WTC11 (cell line): Measurements from ENCODE around the gene FBXL16.

Experiments used
- CBFB ChIP-seq: sonication (generic); formaldehyde crosslinking; IDR thresholded peaks from 2 replicates; pipeline ENCODE4 v1.8.1; 2022; ENCODE audit warnings: mild to moderate bottlenecking, low read depth, missing genetic modification reagents
- CREB1 ChIP-seq: sonication (generic); formaldehyde crosslinking; IDR thresholded peaks from 2 replicates; pipeline ENCODE4 v1.8.0; 2023; ENCODE audit warnings: mild to moderate bottlenecking, missing genetic modification reagents
- ESRRA ChIP-seq: sonication (generic); formaldehyde crosslinking; IDR thresholded peaks from 2 replicates; pipeline ENCODE4 v1.8.1; 2022; ENCODE audit warnings: mild to moderate bottlenecking, missing genetic modification reagents, borderline replicate concordance
- FOXK1 ChIP-seq: sonication (generic); formaldehyde crosslinking; IDR thresholded peaks from 2 replicates; pipeline ENCODE4 v1.8.0; 2022; ENCODE audit warnings: mild to moderate bottlenecking, moderate library complexity, missing genetic modification reagents
- NR3C1 ChIP-seq: sonication (generic); formaldehyde crosslinking; conservative IDR thresholded peaks from 2 replicates; pipeline ENCODE4 v1.8.1; 2023; ENCODE audit warnings: low read depth, mild to moderate bottlenecking, missing genetic modification reagents
- SMAD4 ChIP-seq: sonication (generic); formaldehyde crosslinking; IDR thresholded peaks from 2 replicates; pipeline ENCODE4 v1.8.0; 2022; ENCODE audit warnings: mild to moderate bottlenecking, missing genetic modification reagents
- SP1 ChIP-seq: sonication (generic); formaldehyde crosslinking; conservative IDR thresholded peaks from 2 replicates; pipeline ENCODE4 v1.8.1; 2022; ENCODE audit warnings: missing genetic modification reagents
- TCF7 ChIP-seq: sonication (generic); formaldehyde crosslinking; IDR thresholded peaks from 2 replicates; pipeline ENCODE4 v1.8.0; 2022; ENCODE audit warnings: mild to moderate bottlenecking, low read depth, missing genetic modification reagents, moderate library complexity
- ZNF138 ChIP-seq: sonication (generic); formaldehyde crosslinking; conservative IDR thresholded peaks from 2 replicates; pipeline ENCODE4 v1.8.1; 2022; ENCODE audit warnings: mild to moderate bottlenecking, moderate library complexity, missing genetic modification reagents
- TF ChIP-seq, protein P1 (sequence below): sonication (generic); formaldehyde crosslinking; IDR thresholded peaks from 2 replicates; pipeline ENCODE4 v1.8.1; 2023; ENCODE audit warnings: mild to moderate bottlenecking, missing genetic modification reagents
- TF ChIP-seq, protein P2 (sequence below): fragments of 250-450 bp; sonication (Bioruptor Pico); IDR thresholded peaks from 2 replicates; pipeline ENCODE4 v2.1.2; 2022; ENCODE audit warnings: mild to moderate bottlenecking, moderate library complexity
- TF ChIP-seq, protein P3 (sequence below): fragments of 200-600 bp; IDR thresholded peaks from 2 replicates; pipeline ENCODE4 v1.8.0; 2022; ENCODE audit warnings: antibody characterized with exemption
- TF ChIP-seq, protein P4 (sequence below): sonication (generic); formaldehyde crosslinking; IDR thresholded peaks from 2 replicates; pipeline ENCODE4 v1.8.1; 2022; ENCODE audit warnings: missing genetic modification reagents, borderline replicate concordance
- TF ChIP-seq, protein P5 (sequence below): sonication (generic); formaldehyde crosslinking; IDR thresholded peaks from 2 replicates; pipeline ENCODE4 v1.8.0; 2022; ENCODE audit warnings: mild to moderate bottlenecking, missing genetic modification reagents

DNA sequence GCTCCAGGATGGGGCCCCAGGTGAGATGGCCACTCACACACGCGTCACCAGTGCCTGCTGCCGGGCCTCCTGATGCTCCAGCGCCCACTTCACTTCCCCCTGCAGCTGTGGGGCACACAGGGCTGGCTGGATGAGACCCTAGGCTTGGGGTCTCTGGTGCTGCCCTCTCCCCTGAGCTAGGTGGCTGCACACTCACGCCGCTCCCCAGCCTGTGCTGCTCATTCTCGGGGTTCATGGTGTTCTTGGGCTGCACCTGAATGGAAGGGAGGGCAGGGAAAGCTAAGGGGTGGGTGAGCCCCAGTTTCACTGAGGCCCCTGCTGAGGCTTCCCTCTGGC, 19.4 kb upstream of the FBXL16 start:
- TF ChIP-seq, protein P1, sequence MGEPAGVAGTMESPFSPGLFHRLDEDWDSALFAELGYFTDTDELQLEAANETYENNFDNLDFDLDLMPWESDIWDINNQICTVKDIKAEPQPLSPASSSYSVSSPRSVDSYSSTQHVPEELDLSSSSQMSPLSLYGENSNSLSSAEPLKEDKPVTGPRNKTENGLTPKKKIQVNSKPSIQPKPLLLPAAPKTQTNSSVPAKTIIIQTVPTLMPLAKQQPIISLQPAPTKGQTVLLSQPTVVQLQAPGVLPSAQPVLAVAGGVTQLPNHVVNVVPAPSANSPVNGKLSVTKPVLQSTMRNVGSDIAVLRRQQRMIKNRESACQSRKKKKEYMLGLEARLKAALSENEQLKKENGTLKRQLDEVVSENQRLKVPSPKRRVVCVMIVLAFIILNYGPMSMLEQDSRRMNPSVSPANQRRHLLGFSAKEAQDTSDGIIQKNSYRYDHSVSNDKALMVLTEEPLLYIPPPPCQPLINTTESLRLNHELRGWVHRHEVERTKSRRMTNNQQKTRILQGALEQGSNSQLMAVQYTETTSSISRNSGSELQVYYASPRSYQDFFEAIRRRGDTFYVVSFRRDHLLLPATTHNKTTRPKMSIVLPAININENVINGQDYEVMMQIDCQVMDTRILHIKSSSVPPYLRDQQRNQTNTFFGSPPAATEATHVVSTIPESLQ (CRISPR knock-in tag), result no peak
- TF ChIP-seq SP1 (CRISPR knock-in tag), result no peak
- TF ChIP-seq SMAD4 (CRISPR knock-in tag), result no peak
- TF ChIP-seq, protein P2, sequence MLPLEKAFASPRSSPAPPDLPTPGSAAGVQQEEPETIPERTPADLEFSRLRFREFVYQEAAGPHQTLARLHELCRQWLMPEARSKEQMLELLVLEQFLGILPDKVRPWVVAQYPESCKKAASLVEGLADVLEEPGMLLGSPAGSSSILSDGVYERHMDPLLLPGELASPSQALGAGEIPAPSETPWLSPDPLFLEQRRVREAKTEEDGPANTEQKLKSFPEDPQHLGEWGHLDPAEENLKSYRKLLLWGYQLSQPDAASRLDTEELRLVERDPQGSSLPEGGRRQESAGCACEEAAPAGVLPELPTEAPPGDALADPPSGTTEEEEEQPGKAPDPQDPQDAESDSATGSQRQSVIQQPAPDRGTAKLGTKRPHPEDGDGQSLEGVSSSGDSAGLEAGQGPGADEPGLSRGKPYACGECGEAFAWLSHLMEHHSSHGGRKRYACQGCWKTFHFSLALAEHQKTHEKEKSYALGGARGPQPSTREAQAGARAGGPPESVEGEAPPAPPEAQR (CRISPR knock-in tag), result no peak
- TF ChIP-seq, protein P3, sequence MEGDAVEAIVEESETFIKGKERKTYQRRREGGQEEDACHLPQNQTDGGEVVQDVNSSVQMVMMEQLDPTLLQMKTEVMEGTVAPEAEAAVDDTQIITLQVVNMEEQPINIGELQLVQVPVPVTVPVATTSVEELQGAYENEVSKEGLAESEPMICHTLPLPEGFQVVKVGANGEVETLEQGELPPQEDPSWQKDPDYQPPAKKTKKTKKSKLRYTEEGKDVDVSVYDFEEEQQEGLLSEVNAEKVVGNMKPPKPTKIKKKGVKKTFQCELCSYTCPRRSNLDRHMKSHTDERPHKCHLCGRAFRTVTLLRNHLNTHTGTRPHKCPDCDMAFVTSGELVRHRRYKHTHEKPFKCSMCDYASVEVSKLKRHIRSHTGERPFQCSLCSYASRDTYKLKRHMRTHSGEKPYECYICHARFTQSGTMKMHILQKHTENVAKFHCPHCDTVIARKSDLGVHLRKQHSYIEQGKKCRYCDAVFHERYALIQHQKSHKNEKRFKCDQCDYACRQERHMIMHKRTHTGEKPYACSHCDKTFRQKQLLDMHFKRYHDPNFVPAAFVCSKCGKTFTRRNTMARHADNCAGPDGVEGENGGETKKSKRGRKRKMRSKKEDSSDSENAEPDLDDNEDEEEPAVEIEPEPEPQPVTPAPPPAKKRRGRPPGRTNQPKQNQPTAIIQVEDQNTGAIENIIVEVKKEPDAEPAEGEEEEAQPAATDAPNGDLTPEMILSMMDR, result no peak
- TF ChIP-seq ESRRA (CRISPR knock-in tag), result no peak
- TF ChIP-seq CBFB (CRISPR knock-in tag), result no peak
- no peak for TF ChIP-seq CREB1 (CRISPR knock-in tag)
- TF ChIP-seq FOXK1 (CRISPR knock-in tag), result no peak
- TF ChIP-seq TCF7 (CRISPR knock-in tag), result no peak
- no peak for TF ChIP-seq NR3C1 (CRISPR knock-in tag)
- TF ChIP-seq, protein P4, sequence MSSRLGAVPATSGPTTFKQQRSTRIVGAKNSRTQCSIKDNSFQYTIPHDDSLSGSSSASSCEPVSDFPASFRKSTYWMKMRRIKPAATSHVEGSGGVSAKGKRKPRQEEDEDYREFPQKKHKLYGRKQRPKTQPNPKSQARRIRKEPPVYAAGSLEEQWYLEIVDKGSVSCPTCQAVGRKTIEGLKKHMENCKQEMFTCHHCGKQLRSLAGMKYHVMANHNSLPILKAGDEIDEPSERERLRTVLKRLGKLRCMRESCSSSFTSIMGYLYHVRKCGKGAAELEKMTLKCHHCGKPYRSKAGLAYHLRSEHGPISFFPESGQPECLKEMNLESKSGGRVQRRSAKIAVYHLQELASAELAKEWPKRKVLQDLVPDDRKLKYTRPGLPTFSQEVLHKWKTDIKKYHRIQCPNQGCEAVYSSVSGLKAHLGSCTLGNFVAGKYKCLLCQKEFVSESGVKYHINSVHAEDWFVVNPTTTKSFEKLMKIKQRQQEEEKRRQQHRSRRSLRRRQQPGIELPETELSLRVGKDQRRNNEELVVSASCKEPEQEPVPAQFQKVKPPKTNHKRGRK (CRISPR knock-in tag), result no peak
- TF ChIP-seq, protein P5, sequence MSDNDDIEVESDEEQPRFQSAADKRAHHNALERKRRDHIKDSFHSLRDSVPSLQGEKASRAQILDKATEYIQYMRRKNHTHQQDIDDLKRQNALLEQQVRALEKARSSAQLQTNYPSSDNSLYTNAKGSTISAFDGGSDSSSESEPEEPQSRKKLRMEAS, result no peak
- TF ChIP-seq ZNF138, result no peak
